Transverse colon (tissue), 4 donors: Measurements from ENCODE around the gene PC.

Experiments
- POLR2A ChIP-seq: fragments of 450-650 bp; IDR thresholded peaks from one replicate; pipeline ENCODE4 v1.6.1; 2016; ENCODE audit warnings: antibody characterized with exemption, mild to moderate bottlenecking, moderate library complexity
- POLR2AphosphoS5 ChIP-seq, 3 donors: sonication (generic); formaldehyde crosslinking; IDR thresholded peaks; one replicate each; pipeline ENCODE4 v1.6.1; 2016; ENCODE audit warnings: antibody characterized with exemption in 3 of 3
- TF ChIP-seq, protein P1 (sequence below), 5 experiments: fragments of 200-600 bp in 3 of 5; fragments of 450-650 bp in 2 of 5; sonication (generic) in 3 of 5; IDR thresholded peaks; 1 replicate in 2 of 5; 2 replicates in 3 of 5; pipeline ENCODE4 v1.5.1; 2016 to 2017; ENCODE audit warnings: antibody characterized with exemption in 5 of 5, inconsistent platforms in 3 of 5, mild to moderate bottlenecking in 2 of 5, moderate library complexity in 1 of 5

DNA sequence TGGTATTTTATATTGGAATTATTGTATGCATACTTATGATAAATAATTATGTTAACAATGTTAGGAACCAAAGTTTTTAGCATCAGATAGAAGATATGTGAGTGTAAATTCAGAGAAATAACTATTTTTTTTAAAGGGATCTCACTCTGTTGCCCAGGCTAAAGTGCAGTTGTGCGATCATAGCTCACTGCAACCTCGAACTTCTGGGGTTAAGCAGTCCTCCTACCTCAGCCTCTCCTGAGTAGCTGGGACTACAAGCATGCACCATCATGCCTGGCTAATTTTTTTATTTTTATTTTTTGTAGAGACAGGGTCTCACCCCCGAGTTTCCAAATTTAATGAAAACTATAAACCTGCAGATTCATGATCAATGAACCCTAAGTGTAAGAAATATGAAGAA, 148.6 kb downstream of the PC start:
- TF ChIP-seq, protein P1, sequence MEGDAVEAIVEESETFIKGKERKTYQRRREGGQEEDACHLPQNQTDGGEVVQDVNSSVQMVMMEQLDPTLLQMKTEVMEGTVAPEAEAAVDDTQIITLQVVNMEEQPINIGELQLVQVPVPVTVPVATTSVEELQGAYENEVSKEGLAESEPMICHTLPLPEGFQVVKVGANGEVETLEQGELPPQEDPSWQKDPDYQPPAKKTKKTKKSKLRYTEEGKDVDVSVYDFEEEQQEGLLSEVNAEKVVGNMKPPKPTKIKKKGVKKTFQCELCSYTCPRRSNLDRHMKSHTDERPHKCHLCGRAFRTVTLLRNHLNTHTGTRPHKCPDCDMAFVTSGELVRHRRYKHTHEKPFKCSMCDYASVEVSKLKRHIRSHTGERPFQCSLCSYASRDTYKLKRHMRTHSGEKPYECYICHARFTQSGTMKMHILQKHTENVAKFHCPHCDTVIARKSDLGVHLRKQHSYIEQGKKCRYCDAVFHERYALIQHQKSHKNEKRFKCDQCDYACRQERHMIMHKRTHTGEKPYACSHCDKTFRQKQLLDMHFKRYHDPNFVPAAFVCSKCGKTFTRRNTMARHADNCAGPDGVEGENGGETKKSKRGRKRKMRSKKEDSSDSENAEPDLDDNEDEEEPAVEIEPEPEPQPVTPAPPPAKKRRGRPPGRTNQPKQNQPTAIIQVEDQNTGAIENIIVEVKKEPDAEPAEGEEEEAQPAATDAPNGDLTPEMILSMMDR (IDR thresholded peaks at IDR 0.05): no peak
- TF ChIP-seq POLR2A (no peak), POLR2AphosphoS5 (IDR thresholded peaks at IDR 0.05) (no peak)
